ENCODE data around the gene ATP9B.

GRCh38 chr18:79399275-79400081 lies 330.3 kb downstream of the ATP9B start:
- TF ChIP-seq CTCF (conservative IDR thresholded peaks at IDR 0.05; ENCODE audit: low read depth, low read length) (no peak), EZH2 (IDR thresholded peaks at IDR 0.05; ENCODE audit: low read length, unreplicated experiment) (no peak)

All from PC-3 (cell line).